Gastroesophageal sphincter (tissue), 3 donors: ENCODE data around the gene UPK3BL2.
"Not testable (repeated sequence)": the region's sequence is repeated elsewhere in the genome, so short reads cannot be mapped to it uniquely, and the experiment has no call there.

Experiments
- CTCF ChIP-seq, 4 experiments: fragments of 200-600 bp in 2 of 4; fragments of 450-650 bp in 2 of 4; sonication (generic) in 1 of 4; IDR thresholded peaks; one replicate each; pipeline ENCODE4 v1.5.1; 2017 to 2019; ENCODE audit warnings: antibody characterized with exemption in 4 of 4, mild to moderate bottlenecking in 2 of 4, moderate library complexity in 2 of 4
- POLR2AphosphoS5 ChIP-seq: sonication (generic); formaldehyde crosslinking; IDR thresholded peaks from one replicate; pipeline ENCODE4 v1.6.1; 2017; ENCODE audit warnings: antibody characterized with exemption

- not testable (repeated sequence) for TF ChIP-seq POLR2AphosphoS5; CTCF (IDR thresholded peaks at IDR 0.05)
Measured at GRCh38 chr7:102503141-102503540, 40.4 kb downstream of the UPK3BL2 start.
